DND-41 (cell line): ENCODE measurements around the gene SNUPN.

Experiments
- ATAC-seq: fragments of 200-7000 bp; cut with Tn5 transposase; 3 replicates; pipeline ENCODE4 v1.9.1; 2021; ENCODE audit warnings: low read depth; ENCODE audit not compliant: insufficient read depth
- DNase-seq: peaks from one replicate; pipeline ENCODE4 v3.0.0-alpha.2; 2020
- H2AFZ ChIP-seq: 2 replicates; pipeline ENCODE4 v1.6.0; 2012; ENCODE audit warnings: low read depth, low read length
- H3K27ac ChIP-seq: 2 replicates; pipeline ENCODE4 v1.5.1; 2012; ENCODE audit warnings: low read length, inconsistent platforms
- H3K27me3 ChIP-seq: fragments of 200-600 bp; sonication (generic); 2 replicates; pipeline ENCODE4 v1.6.0; 2012; ENCODE audit warnings: low read length, mild to moderate bottlenecking, inconsistent platforms; ENCODE audit not compliant: insufficient read depth, poor library complexity
- H3K36me3 ChIP-seq: 2 replicates; pipeline ENCODE4 v1.5.1; 2012; ENCODE audit warnings: low read length, inconsistent platforms; ENCODE audit not compliant: insufficient read depth
- H3K4me1 ChIP-seq: 2 replicates; pipeline ENCODE4 v1.5.1; 2012; ENCODE audit warnings: mild to moderate bottlenecking, low read length; ENCODE audit not compliant: insufficient read depth
- H3K4me2 ChIP-seq: 2 replicates; pipeline ENCODE4 v1.6.0; 2012; ENCODE audit warnings: mild to moderate bottlenecking, moderate library complexity, low read length, inconsistent platforms; ENCODE audit not compliant: insufficient read depth
- H3K4me3 ChIP-seq, 2 experiments: fragments of 200-600 bp in 1 of 2; shearing (Covaris generic) in 1 of 2; 2 replicates each; pipeline ENCODE4 v1.5.1; 2012 to 2016; ENCODE audit warnings: inconsistent platforms in 2 of 2, low read length in 2 of 2, mild to moderate bottlenecking in 2 of 2, low read depth in 1 of 2, moderate library complexity in 1 of 2
- H3K79me2 ChIP-seq: 2 replicates; pipeline ENCODE4 v1.6.0; 2012; ENCODE audit warnings: low read length, inconsistent platforms; ENCODE audit not compliant: insufficient read depth
- H3K9ac ChIP-seq: 2 replicates; pipeline ENCODE4 v1.6.0; 2012; ENCODE audit warnings: low read depth, mild to moderate bottlenecking, inconsistent platforms, low read length, moderate library complexity
- H3K9me3 ChIP-seq: 2 replicates; pipeline ENCODE4 v1.5.1; 2012; ENCODE audit warnings: low read length, moderate library complexity, mild to moderate bottlenecking, inconsistent platforms; ENCODE audit not compliant: insufficient read depth, severe bottlenecking
- H4K20me1 ChIP-seq: 2 replicates; pipeline ENCODE4 v1.6.0; 2012; ENCODE audit warnings: low read length; ENCODE audit not compliant: insufficient read depth
- EZH2 ChIP-seq: IDR thresholded peaks from 3 replicates; pipeline ENCODE4 v1.6.1; 2012; ENCODE audit warnings: borderline replicate concordance, low read depth, mild to moderate bottlenecking, moderate library complexity, low read length, inconsistent platforms; ENCODE audit not compliant: severe bottlenecking
- TF ChIP-seq, protein P1 (sequence below): IDR thresholded peaks from 2 replicates; pipeline ENCODE4 v1.5.1; 2012; ENCODE audit warnings: borderline replicate concordance, low read length, moderate library complexity, mild to moderate bottlenecking; ENCODE audit not compliant: poor library complexity, severe bottlenecking; ENCODE audit errors: extremely low read depth

SNUPN gene

DNA sequence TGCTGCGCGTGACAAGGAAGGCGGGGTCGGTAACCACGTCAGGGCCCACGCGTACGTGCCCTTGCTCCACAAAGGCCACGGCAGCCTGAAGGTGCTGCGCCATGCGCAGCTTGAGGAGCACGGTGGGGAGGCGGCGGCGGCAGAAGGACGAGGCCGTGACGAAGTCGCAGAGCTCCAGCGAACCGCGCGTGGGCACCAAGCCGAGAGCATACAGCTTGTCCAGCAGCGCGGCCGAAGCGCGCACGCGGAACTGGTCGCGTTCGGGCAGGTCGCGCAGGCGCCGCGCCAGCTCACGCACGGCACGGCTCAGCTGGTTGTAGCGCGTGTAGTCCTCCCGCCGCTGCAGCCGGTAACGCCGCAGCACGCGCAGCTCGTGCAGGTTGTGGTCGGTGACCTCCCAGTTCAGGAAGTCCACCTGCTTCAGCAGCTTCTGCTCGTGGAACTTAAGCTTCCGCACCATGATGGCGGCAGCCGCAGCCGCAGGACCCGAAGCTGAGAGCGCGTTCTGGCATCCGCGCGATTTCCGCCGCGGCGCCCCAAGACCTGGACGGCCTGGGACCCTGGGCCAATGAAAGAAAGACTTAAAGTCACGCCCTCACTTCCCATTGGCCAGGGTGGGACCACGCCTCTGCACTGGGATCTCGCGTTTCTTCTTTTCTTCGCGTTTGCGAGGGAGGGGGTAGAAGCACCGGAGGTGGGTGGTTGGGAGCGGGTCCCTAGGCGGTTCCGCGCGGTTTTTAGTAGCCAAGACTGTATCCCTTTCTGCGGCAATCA lies 14.4 kb upstream of the SNUPN start, which contains the start of gene IMP3:
IMP3 (minus strand) TSS at position 516 of the 774 bp plus-strand sequence; CDS start at position 460, 56 bp downstream.
- Histone ChIP-seq H3K4me1 (peaks cover 35% of the 10 kb centered on the region), H2AFZ (peak within 1 kb of the TSS; percentile 86)
- ATAC-seq, result peak; percentile 92

DNA sequence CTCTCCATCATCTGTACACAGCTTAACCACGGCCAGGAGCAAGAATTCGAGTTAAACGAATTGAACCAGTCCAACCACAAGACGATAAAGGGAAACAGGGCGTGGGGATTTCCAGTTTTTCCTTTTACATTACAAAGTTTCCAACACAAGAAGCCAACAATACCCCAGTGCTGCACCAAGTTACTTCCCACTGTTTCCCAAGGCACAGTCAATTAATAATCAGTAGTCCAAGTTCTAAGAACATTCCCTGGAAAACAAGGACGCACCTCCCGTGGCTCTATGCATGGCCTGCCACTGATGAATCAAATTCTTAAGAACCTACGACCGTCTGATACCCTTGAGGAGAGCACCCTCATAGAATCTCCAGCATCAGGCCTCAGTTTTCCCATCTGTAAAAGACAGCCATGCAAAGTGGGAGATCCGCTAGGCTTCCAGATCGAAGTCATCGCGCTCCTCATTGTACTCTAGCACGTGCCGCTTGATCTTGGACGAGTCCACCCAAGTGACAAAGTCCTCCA lies 13.7 kb upstream of the SNUPN start:
- H3K79me2 ChIP-seq, result peaks cover 30% of the 10 kb centered on the region
- H3K9me3 ChIP-seq, result no peaks in the 10 kb centered on the region
- peak overlapping the region; percentile 66; the same call in 1 of the 2 replicates for H2AFZ ChIP-seq
- peaks cover 8% of the 10 kb centered on the region for H3K36me3 ChIP-seq
- H3K27ac ChIP-seq, result peak overlapping the region; percentile 85
- DNase-seq (no peak), ATAC-seq (no peak)
- peaks cover 35% of the 10 kb centered on the region for H3K4me1 ChIP-seq
- TF ChIP-seq, protein P1, sequence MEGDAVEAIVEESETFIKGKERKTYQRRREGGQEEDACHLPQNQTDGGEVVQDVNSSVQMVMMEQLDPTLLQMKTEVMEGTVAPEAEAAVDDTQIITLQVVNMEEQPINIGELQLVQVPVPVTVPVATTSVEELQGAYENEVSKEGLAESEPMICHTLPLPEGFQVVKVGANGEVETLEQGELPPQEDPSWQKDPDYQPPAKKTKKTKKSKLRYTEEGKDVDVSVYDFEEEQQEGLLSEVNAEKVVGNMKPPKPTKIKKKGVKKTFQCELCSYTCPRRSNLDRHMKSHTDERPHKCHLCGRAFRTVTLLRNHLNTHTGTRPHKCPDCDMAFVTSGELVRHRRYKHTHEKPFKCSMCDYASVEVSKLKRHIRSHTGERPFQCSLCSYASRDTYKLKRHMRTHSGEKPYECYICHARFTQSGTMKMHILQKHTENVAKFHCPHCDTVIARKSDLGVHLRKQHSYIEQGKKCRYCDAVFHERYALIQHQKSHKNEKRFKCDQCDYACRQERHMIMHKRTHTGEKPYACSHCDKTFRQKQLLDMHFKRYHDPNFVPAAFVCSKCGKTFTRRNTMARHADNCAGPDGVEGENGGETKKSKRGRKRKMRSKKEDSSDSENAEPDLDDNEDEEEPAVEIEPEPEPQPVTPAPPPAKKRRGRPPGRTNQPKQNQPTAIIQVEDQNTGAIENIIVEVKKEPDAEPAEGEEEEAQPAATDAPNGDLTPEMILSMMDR, result no peak
- TF ChIP-seq EZH2, result no peak
- peak overlapping the region; percentile 40 to 86; a peak in 3 of 4 replicates for H3K4me3 ChIP-seq
- peak overlapping the region; percentile 95 for H3K4me2 ChIP-seq
- peaks cover 26% of the 10 kb centered on the region for H4K20me1 ChIP-seq
- peak overlapping the region; percentile 73 for H3K9ac ChIP-seq
- H3K27me3 ChIP-seq, result no peaks in the 10 kb centered on the region

More for the DNA sequence above, 14.4 kb upstream of the SNUPN start, which contains the start of gene IMP3:
- Histone ChIP-seq H3K36me3 (peaks cover 8% of the 10 kb centered on the region), H3K9me3 (no peaks in the 10 kb centered on the region), H3K79me2 (peaks cover 30% of the 10 kb centered on the region), H4K20me1 (peaks cover 26% of the 10 kb centered on the region), H3K9ac (peak within 1 kb of the TSS; percentile 73), H3K27ac (peak within 1 kb of the TSS; percentile 90), H3K27me3 (no peaks in the 10 kb centered on the region), H3K4me2 (peak within 1 kb of the TSS; percentile 95), H3K4me3 (peak within 1 kb of the TSS; percentile 52 to 86; a peak in 3 of 4 replicates)
- TF ChIP-seq, protein P1, result no peak
- TF ChIP-seq EZH2, result no peak
- peak; percentile 96 for DNase-seq

DNA sequence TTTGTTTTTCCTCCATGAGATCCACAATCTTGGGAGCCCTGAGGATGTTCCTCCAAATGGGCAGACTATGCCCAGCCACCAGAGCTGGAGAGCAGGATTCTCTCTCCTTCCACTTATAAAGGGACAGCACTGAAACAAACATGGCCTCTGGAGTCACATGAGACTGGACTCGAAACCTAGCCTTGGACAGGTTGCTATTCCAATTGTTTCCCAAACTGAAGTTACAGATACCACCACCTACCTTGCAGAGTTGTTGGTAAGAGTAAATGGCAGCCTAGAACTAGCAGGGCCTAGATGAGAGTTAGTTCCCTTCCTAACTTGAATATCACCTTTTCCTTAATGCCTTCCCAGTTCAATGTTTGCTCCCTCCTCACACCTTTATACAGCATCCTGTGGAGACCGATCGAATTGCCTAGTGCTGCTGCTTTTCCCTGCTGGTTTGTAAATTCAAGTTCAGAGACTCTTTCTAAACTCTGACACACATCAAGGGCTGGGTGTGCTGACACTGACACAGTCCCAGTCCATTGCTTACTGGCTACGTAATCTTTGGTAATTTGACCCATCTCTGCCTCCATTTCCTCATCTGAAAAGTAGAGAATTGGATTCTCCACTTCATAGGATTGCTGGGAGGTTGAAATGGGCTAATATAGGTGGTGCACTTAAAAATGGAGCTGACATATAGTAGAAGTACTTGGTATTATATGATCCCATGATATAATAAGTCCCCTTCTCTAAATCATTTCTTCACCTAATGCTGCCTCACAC lies 11.9 kb upstream of the SNUPN start:
- peak overlapping the region; percentile 73 for H3K9ac ChIP-seq

More for the DNA sequence above, 11.9 kb upstream of the SNUPN start:
- Histone ChIP-seq H2AFZ (no peak overlapping the region), H3K9me3 (no peaks in the 10 kb centered on the region), H3K27ac (no peak overlapping the region), H3K36me3 (peaks cover 8% of the 10 kb centered on the region), H3K4me1 (peaks cover 35% of the 10 kb centered on the region), H4K20me1 (peaks cover 26% of the 10 kb centered on the region), H3K4me2 (peak overlapping the region; percentile 95), H3K27me3 (no peaks in the 10 kb centered on the region), H3K4me3 (peak overlapping the region in 1 of 2 experiments; percentile 9; a peak in 1 of 4 replicates), H3K79me2 (peaks cover 30% of the 10 kb centered on the region)
- no peak for ATAC-seq
- no peak for DNase-seq
- TF ChIP-seq EZH2, result no peak
- TF ChIP-seq, protein P1, result no peak
